ENCODE data around the gene COL8A2.

Gene COL8A2

GRCh38 chr1:36125129-36125991, at the start of gene COL8A2:
TSS of gene COL8A2 (minus strand) at chr1:36125222. CDS start at chr1:36100242, 24,980 bp downstream.
- DNase-seq: peak in 5 of 58 donors; percentile 3 to 14 (median 6)

GRCh38 chr1:36174713-36175112, 49.7 kb upstream of the COL8A2 start:
- DNase-seq: no peak

GRCh38 chr1:36172983-36173382, 48.0 kb upstream of the COL8A2 start:
- no peak for DNase-seq

GRCh38 chr1:36172017-36172747, 47.2 kb upstream of the COL8A2 start:
- DNase-seq: no peak

GRCh38 chr1:36170643-36171412, 45.8 kb upstream of the COL8A2 start:
- DNase-seq: no peak

GRCh38 chr1:36168514-36168913, 43.5 kb upstream of the COL8A2 start:
- no peak for DNase-seq

- DNase-seq: no peak
Observed at GRCh38 chr1:36166938-36167905, 42.2 kb upstream of the COL8A2 start.

GRCh38 chr1:36166136-36166535, 41.1 kb upstream of the COL8A2 start:
- no peak for DNase-seq

GRCh38 chr1:36165145-36165544, 40.1 kb upstream of the COL8A2 start:
- no peak for DNase-seq

- no peak for DNase-seq
Observed at GRCh38 chr1:36164361-36164760, 39.3 kb upstream of the COL8A2 start.

- no peak for DNase-seq
Observed at GRCh38 chr1:36163426-36163825, 38.4 kb upstream of the COL8A2 start.

GRCh38 chr1:36162680-36163239, 37.7 kb upstream of the COL8A2 start:
- DNase-seq: no peak

- DNase-seq: peak in 7 of 58 donors; percentile 18 to 47 (median 27)
Observed at GRCh38 chr1:36161641-36162531, 36.9 kb upstream of the COL8A2 start.

GRCh38 chr1:36160949-36161485, 36.0 kb upstream of the COL8A2 start:
- DNase-seq: peak in 37 of 58 donors; percentile 21 to 71 (median 45)

GRCh38 chr1:36160388-36160948, 35.4 kb upstream of the COL8A2 start:
- DNase-seq: peak in 1 of 58 donors; percentile 46

GRCh38 chr1:36159614-36160387, 34.8 kb upstream of the COL8A2 start:
- peak in 33 of 58 donors; percentile 20 to 83 (median 61) for DNase-seq

GRCh38 chr1:36158827-36159252, 33.8 kb upstream of the COL8A2 start:
- DNase-seq: peak in 1 of 58 donors; percentile 25
